Hematopoietic multipotent progenitor cell treated with erythropoietin and hydrocortisone succinate and interleukin-3 and kit ligand, for 4 days (in vitro differentiated cells): ENCODE data around the gene IRGQ.
"Not testable (repeated sequence)": the region's sequence is repeated elsewhere in the genome, so short reads cannot be mapped to it uniquely, and the experiment has no call there.

Source experiments
- DNase-seq: peaks from one replicate; pipeline ENCODE4 v3.0.0-alpha.2; 2015

IRGQ gene, protein sequence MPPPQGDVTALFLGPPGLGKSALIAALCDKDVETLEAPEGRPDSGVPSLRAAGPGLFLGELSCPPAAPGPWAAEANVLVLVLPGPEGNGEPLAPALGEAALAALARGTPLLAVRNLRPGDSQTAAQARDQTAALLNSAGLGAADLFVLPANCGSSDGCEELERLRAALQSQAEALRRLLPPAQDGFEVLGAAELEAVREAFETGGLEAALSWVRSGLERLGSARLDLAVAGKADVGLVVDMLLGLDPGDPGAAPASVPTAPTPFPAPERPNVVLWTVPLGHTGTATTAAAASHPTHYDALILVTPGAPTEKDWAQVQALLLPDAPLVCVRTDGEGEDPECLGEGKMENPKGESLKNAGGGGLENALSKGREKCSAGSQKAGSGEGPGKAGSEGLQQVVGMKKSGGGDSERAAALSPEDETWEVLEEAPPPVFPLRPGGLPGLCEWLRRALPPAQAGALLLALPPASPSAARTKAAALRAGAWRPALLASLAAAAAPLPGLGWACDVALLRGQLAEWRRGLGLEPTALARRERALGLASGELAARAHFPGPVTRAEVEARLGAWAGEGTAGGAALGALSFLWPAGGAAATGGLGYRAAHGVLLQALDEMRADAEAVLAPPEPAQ

DNA sequence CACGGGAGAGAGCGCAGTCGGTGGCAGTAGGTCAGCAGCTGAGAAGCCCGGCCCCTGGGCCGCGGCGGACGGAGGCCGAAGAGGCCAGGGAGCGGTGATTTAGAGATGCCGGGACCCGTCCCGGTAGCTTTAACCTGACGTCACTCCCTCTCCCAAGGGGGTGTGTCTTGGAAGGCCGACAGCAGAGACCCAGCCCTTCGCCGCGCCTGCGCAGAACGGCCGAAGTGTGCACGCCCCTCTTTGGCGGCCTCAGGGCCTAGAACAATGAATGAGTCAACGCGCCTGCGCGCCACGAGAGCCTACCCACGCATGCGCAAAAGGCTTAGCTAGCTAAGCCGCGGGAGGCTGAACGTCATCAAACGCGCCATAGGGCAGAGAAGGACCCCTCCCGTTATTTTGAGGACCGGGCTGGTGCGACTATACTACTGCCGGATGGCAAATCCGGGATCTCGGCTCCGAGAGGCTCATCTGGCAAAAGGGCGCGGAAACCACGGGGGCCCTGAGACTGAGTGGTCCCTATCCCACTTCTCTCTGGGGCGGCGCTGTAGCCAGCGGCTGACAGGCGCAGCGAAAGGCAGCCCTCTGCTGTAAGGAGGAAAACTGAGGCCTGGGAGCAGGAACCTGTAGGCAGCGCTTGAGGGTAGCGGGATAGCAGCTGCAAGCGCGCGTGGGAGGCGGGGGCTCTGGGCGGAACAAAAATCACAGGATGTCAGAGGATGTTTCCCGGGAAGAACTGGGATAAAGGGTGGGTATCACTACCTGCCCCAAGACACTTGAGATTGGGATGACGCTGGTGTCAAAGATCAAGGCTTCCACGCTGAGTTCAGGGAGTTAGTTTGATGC is at the start of gene IRGQ, which contains the start of gene ZNF576:
TSS of gene IRGQ (minus strand) at position 136 of the 843 bp plus-strand sequence. CDS start 796 bp downstream, outside the sequence.
TSS of gene ZNF576 (plus strand) at position 597 of the 843 bp plus-strand sequence. CDS start 514 bp downstream, outside the sequence.
- peak; percentile 100 for DNase-seq

GRCh38 chr19:43644181-43644580 is 48.2 kb upstream of the IRGQ start:
- no peak for DNase-seq

DNA sequence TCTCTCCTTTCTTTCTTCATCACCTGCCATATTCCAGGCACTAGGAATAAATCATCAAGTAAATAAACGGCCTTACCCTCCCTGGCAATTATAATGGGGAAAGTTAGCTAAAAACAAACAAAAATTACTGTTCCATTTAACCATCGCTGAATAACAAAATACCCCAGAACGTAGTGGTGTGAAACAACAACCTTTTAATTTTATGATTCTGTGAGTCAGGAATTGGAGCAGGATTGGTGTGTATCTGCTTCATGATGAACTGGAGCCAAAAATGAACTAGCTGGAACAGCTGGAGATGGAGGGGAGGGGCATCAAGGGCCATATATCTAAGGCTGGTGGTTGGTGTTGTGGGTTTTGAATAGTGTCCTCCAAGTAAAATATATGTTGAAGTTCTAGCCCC is 47.4 kb upstream of the IRGQ start:
- DNase-seq: no peak

DNA sequence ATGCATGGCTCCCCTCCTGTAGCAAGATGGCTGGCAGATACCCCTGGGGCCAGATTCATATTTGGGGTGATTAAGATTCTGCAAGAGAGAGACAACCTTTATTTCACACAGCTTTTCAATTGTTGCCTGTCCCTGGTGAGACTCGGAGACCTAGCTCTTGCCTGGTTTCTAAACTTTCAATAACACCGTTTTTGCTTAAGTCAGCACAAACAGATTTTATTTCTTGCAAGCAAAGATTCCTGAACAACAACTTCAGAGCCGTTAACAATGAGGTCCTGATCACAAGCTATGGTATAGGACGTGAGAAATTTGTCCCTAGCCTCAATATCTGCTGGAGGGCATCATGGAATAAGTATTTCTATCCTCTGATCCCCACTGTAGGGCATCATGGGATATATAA is 46.6 kb upstream of the IRGQ start:
- no peak for DNase-seq

DNA sequence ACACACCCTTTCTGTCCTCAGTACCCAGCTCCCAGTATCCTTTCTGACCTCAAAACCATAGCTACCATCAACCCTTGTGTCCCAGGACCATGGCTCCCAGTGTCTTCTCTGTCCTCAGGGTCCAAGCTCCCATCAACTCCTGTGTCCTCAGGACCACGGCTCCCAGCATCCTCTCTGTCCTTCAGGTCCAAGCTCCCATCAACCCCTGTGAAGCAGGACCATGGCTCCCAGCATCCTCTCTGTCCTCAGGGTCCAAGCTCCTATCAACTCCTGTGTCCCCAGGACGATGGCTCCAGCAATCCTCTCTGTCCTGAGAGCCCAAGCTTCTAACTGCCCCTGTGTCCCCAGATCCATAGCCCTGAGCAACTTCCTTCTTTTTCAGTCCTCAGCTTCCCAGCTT is 45.4 kb upstream of the IRGQ start:
- no peak for DNase-seq

GRCh38 chr19:43640424-43640757 is 44.5 kb upstream of the IRGQ start:
- DNase-seq: no peak

- DNase-seq: peak; percentile 42
Measured at GRCh38 chr19:43639519-43640423, 43.8 kb upstream of the IRGQ start, which contains the start of gene CADM4. Gene CADM4, minus strand, starts transcription at chr19:43639850. Its CDS starts 60 bp downstream, at chr19:43639790.

GRCh38 chr19:43638995-43639518 is 43.1 kb upstream of the IRGQ start:
- no peak for DNase-seq

- no peak for DNase-seq
Measured at GRCh38 chr19:43638214-43638994, 42.5 kb upstream of the IRGQ start.

DNA sequence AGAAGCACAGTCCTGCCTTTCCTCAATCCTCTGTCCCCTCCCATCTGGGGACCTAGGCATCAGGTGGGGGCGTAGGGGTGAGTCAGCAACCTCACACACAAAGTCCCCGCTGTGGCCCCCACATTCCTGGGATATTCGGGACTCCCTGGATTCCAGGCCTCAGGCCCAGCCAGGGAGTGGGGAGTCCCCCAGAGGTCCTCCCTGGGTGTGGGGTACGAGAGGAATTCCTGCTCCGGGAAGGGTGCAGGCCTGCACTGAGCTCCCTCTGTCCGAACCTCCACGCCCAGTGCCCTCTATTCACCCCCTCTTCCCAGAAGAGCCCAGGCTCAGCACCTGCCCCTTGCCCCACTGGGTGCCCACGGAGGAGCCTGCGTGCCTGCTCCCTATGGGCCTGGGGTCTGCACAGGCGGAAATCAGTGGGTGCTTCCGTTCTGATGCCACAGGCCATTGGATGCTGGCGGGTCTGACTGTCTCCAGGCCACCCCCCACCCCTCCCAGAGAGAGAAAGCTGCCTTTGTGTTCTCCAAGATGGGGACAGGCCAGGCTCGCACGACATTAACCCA is 40.3 kb upstream of the IRGQ start:
- DNase-seq: no peak

DNA sequence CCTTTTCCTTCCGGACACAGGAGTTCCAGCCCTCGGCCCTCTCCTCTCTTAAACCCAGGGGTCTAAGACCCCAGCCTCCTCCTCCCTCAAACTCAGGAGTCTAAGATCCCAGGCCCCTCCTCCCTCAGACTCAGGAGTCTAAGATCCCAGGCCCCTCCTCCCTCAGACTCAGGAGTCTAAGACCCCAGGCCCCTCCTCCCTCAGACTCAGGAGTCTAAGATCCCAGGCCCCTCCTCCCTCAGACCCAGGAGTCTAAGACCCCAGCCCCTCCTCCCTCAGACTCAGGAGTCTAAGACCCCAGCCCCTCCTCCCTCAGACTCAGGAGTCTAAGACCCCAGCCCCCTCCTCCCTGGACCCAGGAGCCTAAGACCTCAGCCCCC is 39.6 kb upstream of the IRGQ start:
- DNase-seq: not testable (repeated sequence)

- DNase-seq: no peak
Measured at GRCh38 chr19:43634872-43635560, 39.1 kb upstream of the IRGQ start.

DNA sequence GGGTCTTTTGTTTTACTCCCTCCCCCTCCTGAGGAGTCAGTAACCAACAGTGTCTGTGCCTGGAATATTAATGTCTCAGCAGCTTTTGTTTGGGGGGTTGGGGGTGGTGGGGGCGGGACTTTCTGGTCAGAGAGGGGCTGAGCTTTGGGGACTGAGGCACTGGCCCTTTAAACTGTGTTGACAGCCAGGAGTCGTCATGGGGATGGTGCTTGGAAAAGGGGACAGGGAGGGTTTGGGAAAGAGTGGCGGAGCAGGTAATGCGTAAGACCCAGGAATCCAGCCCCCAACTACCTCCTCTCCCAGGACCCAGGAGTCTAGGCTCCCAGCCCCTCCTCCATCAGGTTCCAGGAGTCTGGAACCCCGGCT is 38.6 kb upstream of the IRGQ start:
- no peak for DNase-seq

- no peak for DNase-seq
Measured at GRCh38 chr19:43634068-43634467, 38.1 kb upstream of the IRGQ start.

GRCh38 chr19:43633520-43633919 is 37.6 kb upstream of the IRGQ start:
- DNase-seq: no peak

DNA sequence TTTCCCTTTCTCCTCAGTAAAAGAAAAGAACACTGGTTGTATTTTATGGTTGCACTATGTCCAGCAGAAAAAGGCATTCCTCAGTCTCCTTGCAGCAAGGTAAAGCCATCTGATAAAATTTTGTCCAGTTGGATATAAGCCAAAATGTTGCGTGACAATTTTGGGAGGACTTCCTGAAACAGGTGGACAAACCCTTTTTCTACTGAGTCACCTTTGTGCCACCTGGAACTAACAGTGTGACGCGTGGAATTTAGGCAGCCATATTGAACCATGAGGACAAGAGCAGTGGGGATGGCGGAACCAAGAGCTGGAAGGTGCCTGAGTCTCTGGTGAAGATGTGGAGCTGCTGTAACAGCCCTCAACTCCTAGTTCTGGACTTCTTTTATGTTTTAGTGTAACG is 35.6 kb upstream of the IRGQ start:
- DNase-seq: no peak

- DNase-seq: no peak
Measured at GRCh38 chr19:43628646-43629326, 32.9 kb upstream of the IRGQ start.

DNA sequence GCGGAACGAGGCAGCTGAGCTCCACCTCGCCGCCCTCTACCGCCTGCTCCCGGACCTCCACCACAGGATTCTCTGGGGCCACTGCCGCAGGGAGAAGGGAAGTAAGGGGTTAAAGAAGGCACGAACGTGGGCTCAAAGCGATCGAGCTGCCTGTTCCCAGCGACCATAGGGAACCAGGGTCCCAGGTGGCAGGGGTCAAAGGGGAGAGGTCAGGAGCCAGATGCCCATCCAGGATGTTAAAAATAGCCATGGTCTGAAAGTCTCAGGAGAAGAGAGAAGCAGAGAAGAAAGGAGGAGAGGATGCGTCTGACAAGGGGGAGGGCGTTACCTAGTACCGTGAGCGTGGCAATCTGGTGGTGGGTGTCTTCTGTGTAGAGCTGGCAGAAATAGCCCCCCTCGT is 30.9 kb upstream of the IRGQ start:
- DNase-seq: no peak

DNA sequence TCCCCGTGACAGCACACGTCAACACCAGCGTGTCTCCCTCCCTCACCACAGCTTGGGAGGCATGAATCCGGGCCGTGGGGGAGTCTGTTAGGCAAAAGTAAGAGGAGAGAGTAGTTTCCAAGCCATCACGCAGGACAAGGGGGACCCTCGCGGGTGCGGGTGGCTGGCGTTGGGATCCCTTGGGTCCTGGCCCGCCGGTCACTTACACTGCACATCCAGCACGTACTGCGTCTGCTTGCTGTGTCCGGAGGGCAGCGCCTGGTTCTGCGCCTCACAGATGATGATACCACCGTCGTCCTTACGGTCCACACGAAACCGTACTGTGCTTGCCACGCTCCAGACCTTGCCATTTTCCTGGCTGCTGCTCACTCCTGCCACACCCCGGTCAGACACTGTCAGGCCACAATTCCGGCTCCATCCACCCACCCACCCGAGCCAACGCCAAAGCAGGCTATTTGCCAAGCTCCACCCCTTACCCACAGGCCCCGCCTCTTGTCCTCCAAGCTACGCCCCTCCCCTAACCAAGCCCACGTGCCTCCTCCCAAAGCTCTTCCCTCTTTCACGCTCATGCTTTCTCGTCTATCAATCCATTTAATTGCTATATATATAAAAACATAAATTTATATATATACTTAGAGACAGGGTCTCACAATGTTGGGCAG is 30.1 kb upstream of the IRGQ start:
- peak; percentile 78 for DNase-seq
